ENCODE results near the gene KDM4C. TPM values are rescaled to one million over a fixed set of nuclear protein-coding genes. Genes with fewer than 3 reads are reported as not detected.

Gene KDM4C
- total RNA-seq, 1 experiment from 2014 or later: 4.8 TPM

- no TSS peak for BruUV-seq (replicated peaks)
- Histone ChIP-seq H3K4me1 (ENCODE audit: insufficient read depth, low read length, poor library complexity, severe bottlenecking) (no peaks in the 10 kb centered on the region), H3K27me3 (replicated peaks; ENCODE audit: insufficient read depth, low read depth, low read length, poor library complexity) (no peaks in the 10 kb centered on the region), H3K4me3 (ENCODE audit: low read depth, low read length, poor library complexity, severe bottlenecking) (no peak overlapping the region), H3K9me3 (ENCODE audit: low read depth, low read length, poor library complexity, severe bottlenecking) (no peaks in the 10 kb centered on the region), H3K36me3 (ENCODE audit: insufficient read depth, low read length, poor library complexity, severe bottlenecking) (no peaks in the 10 kb centered on the region), H3K27ac (ENCODE audit: low read depth, low read length, poor library complexity, severe bottlenecking) (no peak overlapping the region)
- no peak for DNase-seq (ENCODE audit: low spot score)
- TF ChIP-seq EZH2 (IDR thresholded peaks at IDR 0.05; ENCODE audit: borderline replicate concordance, low read depth, low read length, poor library complexity, severe bottlenecking) (no peak), CTCF (conservative IDR thresholded peaks at IDR 0.05; ENCODE audit: low read depth, low read length) (no peak)
- CTCF ChIA-PET: no interaction called here
- intact Hi-C loops (cut with micrococcal nuclease; ENCODE audit: unreplicated experiment): no loop called here
- POLR2A ChIA-PET (ENCODE audit: low non-redundant PET): no interaction called here
Measured at GRCh38 chr9:6884101-6884500, 126.3 kb downstream of the KDM4C start.

- POLR2A ChIA-PET (ENCODE audit: low non-redundant PET): no interaction called here
- no TSS peak for BruUV-seq (replicated peaks)
Measured at GRCh38 chr9:6884990-6885389, 127.2 kb downstream of the KDM4C start.

GRCh38 chr9:6887051-6887450 lies 129.3 kb downstream of the KDM4C start:
- POLR2A ChIA-PET (ENCODE audit: low non-redundant PET): no interaction called here
- BruUV-seq (replicated peaks): no TSS peak
- CTCF ChIA-PET: no interaction called here
- H3K4me1 ChIP-seq (ENCODE audit: insufficient read depth, low read length, poor library complexity, severe bottlenecking): no peaks in the 10 kb centered on the region
- no peak overlapping the region for H3K27ac ChIP-seq (ENCODE audit: low read depth, low read length, poor library complexity, severe bottlenecking)
- no peaks in the 10 kb centered on the region for H3K27me3 ChIP-seq (replicated peaks; ENCODE audit: insufficient read depth, low read depth, low read length, poor library complexity)
- DNase-seq (ENCODE audit: low spot score): no peak
- TF ChIP-seq EZH2 (IDR thresholded peaks at IDR 0.05; ENCODE audit: borderline replicate concordance, low read depth, low read length, poor library complexity, severe bottlenecking) (no peak), CTCF (conservative IDR thresholded peaks at IDR 0.05; ENCODE audit: low read depth, low read length) (no peak)
- no peaks in the 10 kb centered on the region for H3K36me3 ChIP-seq (ENCODE audit: insufficient read depth, low read length, poor library complexity, severe bottlenecking)
- H3K9me3 ChIP-seq (ENCODE audit: low read depth, low read length, poor library complexity, severe bottlenecking): no peaks in the 10 kb centered on the region
- H3K4me3 ChIP-seq (ENCODE audit: low read depth, low read length, poor library complexity, severe bottlenecking): no peak overlapping the region
- intact Hi-C loops (cut with micrococcal nuclease; ENCODE audit: unreplicated experiment): no loop called here

More at GRCh38 chr9:6884990-6885389, 127.2 kb downstream of the KDM4C start:
- CTCF ChIA-PET: no interaction called here
- Histone ChIP-seq H3K9me3 (ENCODE audit: low read depth, low read length, poor library complexity, severe bottlenecking) (no peaks in the 10 kb centered on the region), H3K27ac (ENCODE audit: low read depth, low read length, poor library complexity, severe bottlenecking) (no peak overlapping the region), H3K27me3 (replicated peaks; ENCODE audit: insufficient read depth, low read depth, low read length, poor library complexity) (no peaks in the 10 kb centered on the region), H3K4me3 (ENCODE audit: low read depth, low read length, poor library complexity, severe bottlenecking) (no peak overlapping the region), H3K4me1 (ENCODE audit: insufficient read depth, low read length, poor library complexity, severe bottlenecking) (no peaks in the 10 kb centered on the region), H3K36me3 (ENCODE audit: insufficient read depth, low read length, poor library complexity, severe bottlenecking) (no peaks in the 10 kb centered on the region)
- intact Hi-C loops (cut with micrococcal nuclease; ENCODE audit: unreplicated experiment): no loop called here
- no peak for TF ChIP-seq EZH2 (IDR thresholded peaks at IDR 0.05; ENCODE audit: borderline replicate concordance, low read depth, low read length, poor library complexity, severe bottlenecking)
- TF ChIP-seq CTCF (conservative IDR thresholded peaks at IDR 0.05; ENCODE audit: low read depth, low read length): no peak
- no peak for DNase-seq (ENCODE audit: low spot score)
